ENCODE results near the gene OPRD1.
A peak's percentile ranks its signal among the peaks of the same experiment; 100 is the strongest.
"Not testable (repeated sequence)": the region's sequence is repeated elsewhere in the genome, so short reads cannot be mapped to it uniquely, and the experiment has no call there.

Gene OPRD1

GRCh38 chr1:28811766-28812668, at the start of gene OPRD1:
Gene OPRD1, plus strand, starts transcription at chr1:28812170. Its CDS starts 214 bp downstream, at chr1:28812384.
- DNase-seq (ENCODE audit: low read depth in 2 of 2), result no peak

- no peak for DNase-seq (ENCODE audit: low read depth in 2 of 2)
Measured at GRCh38 chr1:28766532-28767183, 45.3 kb upstream of the OPRD1 start.

DNA sequence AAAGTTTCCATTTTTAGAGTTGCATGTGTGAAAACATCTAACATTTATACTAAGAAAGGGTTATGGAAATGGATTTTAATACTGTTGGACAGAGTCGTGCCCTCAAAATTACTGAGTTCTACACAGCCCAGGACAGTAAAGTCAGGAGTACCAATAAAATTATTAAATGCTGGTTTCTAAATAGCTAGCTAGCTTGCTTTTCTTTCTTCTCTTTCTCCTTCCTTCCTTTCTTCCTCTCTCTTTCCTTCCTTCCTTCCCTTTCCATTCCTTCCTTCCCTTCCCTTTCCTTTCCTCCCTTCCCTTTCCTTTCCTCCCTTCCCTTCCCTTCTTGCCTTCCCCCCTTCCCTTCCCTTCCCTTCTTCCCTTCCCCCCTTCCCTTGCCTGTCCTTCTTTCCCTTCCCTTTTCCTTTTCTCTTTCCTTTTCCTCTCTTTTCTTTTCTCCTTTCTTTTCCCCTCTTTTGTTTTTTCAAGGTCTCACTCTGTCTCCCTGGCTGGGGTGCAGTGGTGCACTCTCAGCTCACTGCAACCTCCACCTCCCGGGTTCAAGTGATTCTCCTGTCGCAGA, 41.3 kb upstream of the OPRD1 start:
- DNase-seq (ENCODE audit: low read depth in 2 of 2), result no peak

- DNase-seq (ENCODE audit: low read depth in 2 of 2), result not testable (repeated sequence)
Measured at GRCh38 chr1:28771921-28772320, 40.0 kb upstream of the OPRD1 start.

DNA sequence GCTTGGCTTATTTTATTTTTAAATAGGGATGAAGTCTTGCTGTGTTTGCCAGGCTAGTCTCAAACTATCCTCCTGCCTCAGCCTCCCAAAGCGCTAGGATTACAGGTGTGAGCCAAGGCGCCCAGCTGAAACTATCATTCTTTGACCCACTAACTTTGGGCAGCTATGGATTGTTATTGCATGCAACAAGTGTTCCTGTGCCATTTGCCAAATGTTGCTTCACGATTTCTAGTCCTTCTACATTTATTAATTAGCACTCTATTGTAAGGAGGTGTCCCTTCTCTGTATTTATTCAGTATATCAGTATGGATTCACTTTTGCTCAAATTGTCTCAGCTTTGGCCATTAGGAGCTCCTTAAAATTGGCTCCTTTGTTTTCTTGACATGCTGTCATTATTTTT, 38.9 kb upstream of the OPRD1 start:
- no peak for DNase-seq (ENCODE audit: low read depth in 2 of 2)

GRCh38 chr1:28775121-28775942, 36.6 kb upstream of the OPRD1 start:
- DNase-seq (ENCODE audit: low read depth in 2 of 2), result peak; percentile 22 to 40

DNA sequence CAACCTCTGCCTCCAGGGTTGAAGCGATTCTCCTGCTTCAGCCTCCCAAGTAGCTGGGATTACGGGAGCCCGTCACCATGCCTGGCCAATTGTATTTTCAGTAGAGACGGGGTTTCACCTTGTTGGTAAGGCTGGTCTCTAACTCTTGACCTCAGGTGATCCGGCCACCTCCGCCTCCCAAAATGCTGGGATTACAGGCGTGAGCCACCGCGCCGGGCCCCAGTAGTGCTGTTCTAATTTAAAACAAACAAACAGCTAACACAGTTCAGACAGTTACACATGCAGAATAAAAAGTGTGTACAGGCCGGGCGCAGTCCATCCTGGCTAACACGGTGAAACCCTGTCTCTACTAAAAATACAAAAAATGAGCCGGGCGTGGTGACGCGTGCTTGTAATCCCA, 35.6 kb upstream of the OPRD1 start:
- DNase-seq (ENCODE audit: low read depth in 2 of 2), result no peak

GRCh38 chr1:28778021-28778420, 33.9 kb upstream of the OPRD1 start:
- no peak for DNase-seq (ENCODE audit: low read depth in 2 of 2)

GRCh38 chr1:28779751-28780408, 32.1 kb upstream of the OPRD1 start:
- DNase-seq (ENCODE audit: low read depth in 2 of 2), result no peak

- DNase-seq (ENCODE audit: low read depth in 2 of 2), result no peak
Measured at GRCh38 chr1:28781305-28781704, 30.7 kb upstream of the OPRD1 start.

DNA sequence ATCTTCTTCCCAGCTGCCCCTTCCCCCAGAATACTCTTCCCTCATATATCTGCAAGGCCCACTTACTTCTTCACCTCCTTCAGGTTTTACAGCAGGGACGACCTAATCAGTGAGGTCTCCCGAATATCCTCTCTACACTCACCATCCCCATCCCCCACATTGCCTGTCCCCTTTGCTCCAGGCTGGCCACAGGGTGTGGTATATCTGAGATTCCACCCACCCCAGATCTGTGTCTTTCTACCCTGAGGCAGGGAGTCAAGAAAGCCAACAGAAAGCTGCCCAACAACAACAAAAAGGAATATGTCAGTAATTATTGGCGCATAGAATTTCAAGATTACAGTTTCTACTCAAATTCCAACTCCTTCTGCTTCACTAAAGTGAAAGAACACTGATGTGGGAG, 30.0 kb upstream of the OPRD1 start:
- no peak for DNase-seq (ENCODE audit: low read depth in 2 of 2)

DNA sequence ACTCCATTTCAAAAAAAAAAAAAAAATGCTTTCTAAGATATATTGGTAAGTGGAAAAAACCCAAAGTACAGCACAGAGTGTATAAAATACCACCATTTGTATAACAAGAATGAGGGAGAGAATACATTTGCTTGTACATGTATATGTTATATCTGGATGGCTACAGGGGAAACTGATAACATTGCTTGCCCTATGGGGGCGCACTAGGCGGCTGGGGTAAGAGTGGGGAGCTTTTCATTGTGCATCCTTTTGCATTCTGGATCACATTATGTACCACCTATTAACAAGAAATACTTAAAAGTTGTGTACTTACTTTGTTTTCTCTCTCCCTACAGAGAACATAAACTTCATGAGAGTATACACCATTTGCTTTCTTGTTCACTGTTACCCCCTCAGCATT, 28.6 kb upstream of the OPRD1 start:
- no peak for DNase-seq (ENCODE audit: low read depth in 2 of 2)

DNA sequence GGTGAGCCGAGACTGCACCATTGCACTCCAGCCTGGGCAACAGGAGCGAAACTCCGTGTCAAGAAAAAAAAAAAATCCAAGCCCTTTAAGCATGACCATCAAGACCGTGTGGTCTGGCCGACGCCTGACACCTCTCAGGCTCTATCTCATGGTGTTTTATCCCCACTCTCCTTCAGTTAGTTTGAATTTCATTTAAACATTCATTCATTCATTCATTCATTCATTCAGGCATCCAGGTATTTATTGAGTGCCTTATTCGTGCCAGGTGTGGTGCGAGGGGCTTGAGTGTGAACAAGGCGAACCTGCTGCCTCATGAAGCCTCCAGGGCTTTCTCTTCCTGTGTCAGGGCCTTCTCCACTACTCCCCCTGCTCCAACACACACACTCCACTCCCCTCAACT, 22.6 kb upstream of the OPRD1 start:
- no peak for DNase-seq (ENCODE audit: low read depth in 2 of 2)

DNA sequence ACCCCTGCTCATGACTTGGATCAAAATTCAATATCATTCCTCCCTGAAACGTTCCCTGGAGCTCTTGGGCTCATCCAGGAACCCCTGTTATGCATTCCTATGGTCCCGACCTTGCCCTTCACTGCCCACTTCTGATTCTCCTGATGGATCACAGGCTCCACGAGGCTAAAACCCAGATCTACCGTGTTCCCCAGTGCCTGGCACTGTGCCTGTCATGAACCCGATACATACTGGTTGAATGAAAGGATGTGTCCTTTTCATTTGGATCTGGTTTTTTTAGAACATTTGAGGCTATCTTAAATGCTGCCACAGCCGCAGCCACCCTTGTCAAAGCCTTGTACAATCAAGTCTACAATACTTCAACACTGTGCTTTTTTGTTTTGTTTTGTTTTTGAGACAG, 22.2 kb upstream of the OPRD1 start:
- no peak for DNase-seq (ENCODE audit: low read depth in 2 of 2)

DNA sequence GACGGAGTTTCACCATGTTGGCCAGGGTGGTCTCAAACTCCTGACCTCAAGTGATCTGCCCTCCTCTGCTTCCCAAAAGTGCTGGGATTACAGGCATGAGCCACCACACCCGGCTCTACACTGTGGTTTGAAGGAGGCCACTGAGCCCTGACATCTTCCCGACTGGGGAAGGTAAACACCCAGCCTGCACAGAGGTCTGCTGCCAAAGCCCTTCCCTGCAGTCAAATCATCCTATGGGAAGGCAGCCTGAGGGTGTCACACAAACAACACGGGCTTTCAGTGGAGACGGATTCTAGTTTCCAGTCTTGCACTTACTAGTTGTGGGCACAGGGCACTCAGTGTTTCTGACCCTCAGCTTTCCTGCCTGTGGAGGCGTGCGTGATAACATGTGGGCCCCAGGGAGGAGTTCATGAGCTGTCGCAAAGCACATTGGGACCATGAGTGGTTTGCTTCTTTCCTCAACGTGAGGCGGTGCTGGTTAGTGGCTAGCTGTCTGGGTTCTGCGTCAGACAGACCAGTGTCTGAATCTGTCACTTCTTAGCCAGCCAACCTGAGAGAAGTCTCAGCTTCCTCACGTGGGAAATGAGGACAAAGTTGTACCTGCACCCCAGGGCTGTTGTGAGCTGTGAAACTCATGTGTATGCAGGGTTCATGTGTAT, 21.5 kb upstream of the OPRD1 start:
- DNase-seq (ENCODE audit: low read depth in 2 of 2), result no peak

DNA sequence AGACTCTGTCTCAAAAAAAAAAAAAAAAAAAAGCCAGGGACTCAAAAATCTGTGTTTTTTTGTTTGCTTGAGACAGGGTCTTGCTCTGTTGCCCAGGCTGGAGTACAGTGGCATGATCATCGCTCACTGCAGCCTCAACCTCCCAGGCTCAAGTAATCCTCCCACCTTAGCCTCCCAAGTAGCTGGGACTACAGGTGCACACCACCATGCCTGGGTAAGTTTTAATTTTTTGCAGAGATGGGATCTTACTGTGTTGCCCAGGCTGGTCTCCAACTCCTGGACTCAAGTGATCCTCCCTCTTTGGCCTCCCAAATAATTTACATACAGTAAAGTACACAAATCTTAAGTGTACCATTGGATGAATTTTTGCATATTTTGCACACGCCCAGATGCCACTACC, 20.0 kb upstream of the OPRD1 start:
- not testable (repeated sequence) for DNase-seq (ENCODE audit: low read depth in 2 of 2)

GRCh38 chr1:28792644-28793121, 19.3 kb upstream of the OPRD1 start:
- no peak for DNase-seq (ENCODE audit: low read depth in 2 of 2)

DNA sequence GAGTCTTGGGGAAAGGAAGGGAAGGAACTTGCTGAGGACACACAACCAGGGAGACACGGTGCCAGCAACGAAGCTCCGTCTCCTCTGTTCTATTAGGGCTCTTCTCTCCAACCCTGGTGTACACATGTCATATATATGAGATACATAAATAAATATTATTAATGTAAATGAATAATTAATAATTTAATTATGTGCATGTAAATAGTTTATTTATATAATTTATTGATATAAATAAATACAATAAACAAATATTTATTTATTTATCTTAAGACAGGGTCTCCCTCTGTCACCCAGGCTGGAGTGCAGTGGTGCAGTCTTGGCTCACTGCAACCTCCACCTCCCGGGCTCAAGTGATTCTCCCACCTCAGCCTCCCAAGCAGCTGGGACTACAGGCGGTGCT, 17.4 kb upstream of the OPRD1 start:
- DNase-seq (ENCODE audit: low read depth in 2 of 2), result not testable (repeated sequence)

GRCh38 chr1:28796352-28797211, 15.4 kb upstream of the OPRD1 start:
- no peak for DNase-seq (ENCODE audit: low read depth in 2 of 2)

DNA sequence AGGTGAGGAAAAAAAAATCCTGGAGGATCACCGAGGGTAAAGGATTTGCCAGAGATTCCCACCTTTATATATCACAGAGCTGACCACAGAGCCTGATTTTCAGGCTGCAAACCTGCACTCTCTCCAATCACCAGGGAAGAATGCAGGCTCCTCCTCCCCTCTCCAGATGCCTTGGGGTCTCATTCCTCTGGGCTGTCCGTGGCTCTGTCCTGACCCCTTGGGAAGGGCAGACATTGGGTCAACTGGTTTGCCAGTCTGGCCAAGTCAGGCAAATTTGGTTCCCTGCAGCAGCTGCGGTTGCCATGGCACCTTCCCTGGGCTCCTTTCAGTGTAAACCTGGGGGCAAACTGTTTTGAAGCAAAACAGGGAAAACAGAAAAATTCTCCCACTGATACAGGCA, 11.6 kb upstream of the OPRD1 start:
- no peak for DNase-seq (ENCODE audit: low read depth in 2 of 2)
